HEK293 (cell line): ENCODE measurements around the gene RNF151.

Experiments used
- CTCF ChIA-PET: fragments of 350-600 bp; formaldehyde crosslinking; extraction: SDS; loops from one replicate; lab custom pipeline; 2021; ENCODE audit warnings: antibody characterized with exemption; lab: Yijun Ruan, JAX
- POLR2A ChIA-PET: fragments of 300-600 bp; formaldehyde crosslinking; extraction: SDS; loops from one replicate; lab custom pipeline; 2020; ENCODE audit warnings: antibody characterized with exemption, inconsistent platforms; lab: Yijun Ruan, JAX
- H3K27ac ChIP-seq: fragments of 200-500 bp; sonication (Bioruptor generic); 2 replicates; pipeline ENCODE4 v1.5.1; 2014; ENCODE audit warnings: low read depth, low read length, control low read depth, inconsistent platforms; ENCODE audit errors: extremely low read depth
- H3K36me3 ChIP-seq, 2 experiments: fragments of 200-500 bp in 1 of 2; sonication (Bioruptor generic) in 1 of 2; 1 replicate in 1 of 2; 2 replicates in 1 of 2; pipeline ENCODE4 v1.5.1; 2014 to 2017; ENCODE audit warnings: inconsistent platforms in 2 of 2, low read length in 2 of 2; ENCODE audit not compliant: control insufficient read depth in 2 of 2, insufficient read depth in 1 of 2
- H3K4me1 ChIP-seq: fragments of 200-500 bp; sonication (Bioruptor generic); 2 replicates; pipeline ENCODE4 v1.5.1; 2014; ENCODE audit warnings: mild to moderate bottlenecking, low read length, inconsistent platforms; ENCODE audit not compliant: control insufficient read depth, insufficient read depth
- H3K4me3 ChIP-seq: 2 replicates; pipeline ENCODE4 v1.5.1; 2011; ENCODE audit warnings: low read depth, mild to moderate bottlenecking, control low read depth, low read length, moderate library complexity
- H3K9me3 ChIP-seq: fragments of 200-500 bp; sonication (Bioruptor generic); 2 replicates; pipeline ENCODE4 v1.5.1; 2014; ENCODE audit warnings: low read depth, low read length, inconsistent platforms; ENCODE audit not compliant: control insufficient read depth, insufficient read depth
- KLF16 ChIP-seq: fragments of 450-650 bp; formaldehyde crosslinking; IDR thresholded peaks from 2 replicates; pipeline ENCODE4 v1.5.1; 2017; ENCODE audit warnings: missing biosample characterization, missing genetic modification characterization
- KLF7 ChIP-seq: fragments of 450-650 bp; formaldehyde crosslinking; IDR thresholded peaks from 2 replicates; pipeline ENCODE4 v1.5.1; 2016; ENCODE audit warnings: missing biosample characterization, missing genetic modification characterization, borderline replicate concordance
- KLF8 ChIP-seq: fragments of 450-650 bp; formaldehyde crosslinking; IDR thresholded peaks from 2 replicates; pipeline ENCODE4 v1.5.1; 2016; ENCODE audit warnings: missing biosample characterization, missing genetic modification characterization
- OVOL3 ChIP-seq: fragments of 450-650 bp; formaldehyde crosslinking; IDR thresholded peaks from 2 replicates; pipeline ENCODE4 v1.5.1; 2016; ENCODE audit warnings: missing biosample characterization, missing genetic modification characterization
- SETDB1 ChIP-seq: IDR thresholded peaks from one replicate; pipeline ENCODE4 v1.6.1; 2017; ENCODE audit warnings: mild to moderate bottlenecking, low read length, moderate library complexity, mixed read lengths; ENCODE audit not compliant: insufficient read length
- TCF7L2 ChIP-seq: IDR thresholded peaks from 2 replicates; pipeline ENCODE4 v1.6.1; 2011; ENCODE audit warnings: low read depth, mild to moderate bottlenecking, inconsistent platforms, low read length, moderate library complexity, borderline replicate concordance
- TSHZ1 ChIP-seq: fragments of 450-650 bp; formaldehyde crosslinking; IDR thresholded peaks from 2 replicates; pipeline ENCODE4 v1.5.1; 2016; ENCODE audit warnings: missing biosample characterization, missing genetic modification characterization, borderline replicate concordance
- WT1 ChIP-seq: fragments of 450-650 bp; formaldehyde crosslinking; IDR thresholded peaks from 2 replicates; pipeline ENCODE4 v1.5.1; 2016; ENCODE audit warnings: missing biosample characterization, missing genetic modification characterization
- YY2 ChIP-seq: fragments of 450-650 bp; formaldehyde crosslinking; IDR thresholded peaks from 2 replicates; pipeline ENCODE4 v1.5.1; 2016; ENCODE audit warnings: missing biosample characterization, missing genetic modification characterization
- ZBTB17 ChIP-seq: fragments of 450-650 bp; formaldehyde crosslinking; IDR thresholded peaks from 2 replicates; pipeline ENCODE4 v1.5.1; 2016; ENCODE audit warnings: missing biosample characterization, missing genetic modification characterization
- ZBTB26 ChIP-seq: fragments of 450-650 bp; formaldehyde crosslinking; optimal IDR thresholded peaks from 2 replicates; pipeline ENCODE3; 2016; ENCODE audit warnings: missing biosample characterization, mild to moderate bottlenecking, missing genetic modification characterization
- ZBTB7A ChIP-seq: fragments of 450-650 bp; formaldehyde crosslinking; IDR thresholded peaks from 2 replicates; pipeline ENCODE4 v1.5.1; 2016; ENCODE audit warnings: low read depth, missing biosample characterization, missing genetic modification characterization
- ZIC2 ChIP-seq: fragments of 450-650 bp; formaldehyde crosslinking; IDR thresholded peaks from 2 replicates; pipeline ENCODE4 v1.5.1; 2016; ENCODE audit warnings: missing biosample characterization, missing genetic modification characterization
- ZNF214 ChIP-seq: fragments of 450-650 bp; formaldehyde crosslinking; IDR thresholded peaks from 2 replicates; pipeline ENCODE4 v1.5.1; 2017; ENCODE audit warnings: missing biosample characterization, mild to moderate bottlenecking, missing genetic modification characterization, borderline replicate concordance
- ZNF335 ChIP-seq: fragments of 450-650 bp; formaldehyde crosslinking; conservative IDR thresholded peaks from 2 replicates; pipeline ENCODE4 v1.5.1; 2016; ENCODE audit warnings: missing biosample characterization, missing genetic modification characterization
- ZNF350 ChIP-seq: fragments of 450-650 bp; formaldehyde crosslinking; IDR thresholded peaks from 2 replicates; pipeline ENCODE4 v1.5.0; 2017; ENCODE audit warnings: missing biosample characterization, mild to moderate bottlenecking, missing genetic modification characterization
- ZNF416 ChIP-seq: fragments of 450-650 bp; formaldehyde crosslinking; IDR thresholded peaks from 2 replicates; pipeline ENCODE4 v1.5.1; 2016; ENCODE audit warnings: missing biosample characterization, missing genetic modification characterization
- ZNF473 ChIP-seq: fragments of 450-650 bp; formaldehyde crosslinking; IDR thresholded peaks from 2 replicates; pipeline ENCODE4 v1.5.1; 2017; ENCODE audit warnings: missing biosample characterization, missing genetic modification characterization
- ZNF48 ChIP-seq: fragments of 450-650 bp; formaldehyde crosslinking; IDR thresholded peaks from 2 replicates; pipeline ENCODE4 v1.5.1; 2016; ENCODE audit warnings: missing biosample characterization, missing genetic modification characterization
- ZNF488 ChIP-seq: fragments of 450-650 bp; formaldehyde crosslinking; IDR thresholded peaks from 2 replicates; pipeline ENCODE4 v1.5.1; 2016; ENCODE audit warnings: missing biosample characterization, missing genetic modification characterization
- ZNF521 ChIP-seq: fragments of 450-650 bp; formaldehyde crosslinking; IDR thresholded peaks from 2 replicates; pipeline ENCODE4 v1.5.1; 2017; ENCODE audit warnings: missing biosample characterization, mild to moderate bottlenecking, missing genetic modification characterization
- ZNF530 ChIP-seq: fragments of 450-650 bp; formaldehyde crosslinking; IDR thresholded peaks from 2 replicates; pipeline ENCODE4 v1.5.1; 2016; ENCODE audit warnings: low read depth, missing biosample characterization, missing genetic modification characterization
- ZNF548 ChIP-seq: fragments of 450-650 bp; formaldehyde crosslinking; IDR thresholded peaks from 2 replicates; pipeline ENCODE4 v1.5.1; 2016; ENCODE audit warnings: missing biosample characterization, missing genetic modification characterization
- ZNF555 ChIP-seq: fragments of 450-650 bp; formaldehyde crosslinking; conservative IDR thresholded peaks from 2 replicates; pipeline ENCODE4 v1.5.1; 2017; ENCODE audit warnings: missing biosample characterization, mild to moderate bottlenecking, missing genetic modification characterization, inconsistent platforms
- ZNF561 ChIP-seq: fragments of 450-650 bp; IDR thresholded peaks from 2 replicates; pipeline ENCODE4 v1.5.1; 2018; ENCODE audit warnings: missing biosample characterization, missing genetic modification characterization, borderline replicate concordance
- ZNF660 ChIP-seq: fragments of 450-650 bp; IDR thresholded peaks from 2 replicates; pipeline ENCODE4 v1.5.1; 2018; ENCODE audit warnings: missing biosample characterization, mild to moderate bottlenecking, missing genetic modification characterization
- ZNF747 ChIP-seq: fragments of 450-650 bp; formaldehyde crosslinking; IDR thresholded peaks from 2 replicates; pipeline ENCODE4 v1.5.1; 2016; ENCODE audit warnings: missing biosample characterization, missing genetic modification characterization
- ZNF830 ChIP-seq: fragments of 450-650 bp; IDR thresholded peaks from 2 replicates; pipeline ENCODE4 v1.5.0; 2018; ENCODE audit warnings: missing biosample characterization, missing genetic modification characterization, low read depth, mild to moderate bottlenecking, moderate library complexity
- TF ChIP-seq, protein P1 (sequence below): fragments of 450-650 bp; formaldehyde crosslinking; IDR thresholded peaks from 2 replicates; pipeline ENCODE4 v1.5.1; 2016; ENCODE audit warnings: missing biosample characterization, missing genetic modification characterization

RNF151 gene

GRCh38 chr16:1990101-1990350 lies 23.4 kb downstream of the RNF151 start:
- Histone ChIP-seq H3K4me1 (peaks cover 4% of the 10 kb centered on the region), H3K27ac (no peak overlapping the region), H3K9me3 (no peaks in the 10 kb centered on the region), H3K4me3 (peak overlapping the region; percentile 45), H3K36me3 (peaks cover 0 to 22% of the 10 kb centered on the region in 2 experiments; a peak in 1 of 3 replicates)
- TF ChIP-seq ZIC2 (no peak), ZNF335 (tag by site-specific recombination) (no peak), ZBTB17 (tag by site-specific recombination) (no peak), OVOL3 (tag by site-specific recombination) (no peak), ZNF416 (tag by site-specific recombination) (no peak), ZBTB7A (tag by site-specific recombination) (no peak), TCF7L2 (no peak), ZNF555 (tag by site-specific recombination) (no peak), ZNF561 (no peak), YY2 (tag by site-specific recombination) (no peak)
- TF ChIP-seq, protein P1, sequence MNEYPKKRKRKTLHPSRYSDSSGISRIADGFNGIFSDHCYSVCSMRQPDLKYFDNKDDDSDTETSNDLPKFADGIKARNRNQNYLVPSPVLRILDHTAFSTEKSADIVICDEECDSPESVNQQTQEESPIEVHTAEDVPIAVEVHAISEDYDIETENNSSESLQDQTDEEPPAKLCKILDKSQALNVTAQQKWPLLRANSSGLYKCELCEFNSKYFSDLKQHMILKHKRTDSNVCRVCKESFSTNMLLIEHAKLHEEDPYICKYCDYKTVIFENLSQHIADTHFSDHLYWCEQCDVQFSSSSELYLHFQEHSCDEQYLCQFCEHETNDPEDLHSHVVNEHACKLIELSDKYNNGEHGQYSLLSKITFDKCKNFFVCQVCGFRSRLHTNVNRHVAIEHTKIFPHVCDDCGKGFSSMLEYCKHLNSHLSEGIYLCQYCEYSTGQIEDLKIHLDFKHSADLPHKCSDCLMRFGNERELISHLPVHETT (tag by site-specific recombination), result no peak
- CTCF ChIA-PET, result interaction anchor here (0.6 to 1.6 kb wide), 2 partner anchors 14 to 131 kb away, joined by 3 to 8 read pairs; no protein-coding TSS in a partner anchor
- POLR2A ChIA-PET, result interaction anchor here (1.5 to 1.7 kb wide), 2 partner anchors 19 to 25 kb away, joined by 6 to 8 read pairs; partner anchors contain the start of genes RPS2 and TBL3

- ChIA-PET POLR2A (interaction anchor here (0.8 to 1.7 kb wide), 3 partner anchors 19 to 162 kb away, joined by 3 to 8 read pairs (median 6); partner anchors contain the start of genes RPS2 and TBL3), CTCF (interaction anchor here (0.6 to 1.6 kb wide), 2 partner anchors 13 to 130 kb away, joined by 3 to 8 read pairs; no protein-coding TSS in a partner anchor)
- H3K36me3 ChIP-seq, result peaks cover 0 to 18% of the 10 kb centered on the region in 2 experiments; a peak in 1 of 3 replicates
- H3K27ac ChIP-seq, result no peak overlapping the region; the same call in 1 of the 2 replicates
- H3K4me1 ChIP-seq, result peaks cover 3% of the 10 kb centered on the region
- no peaks in the 10 kb centered on the region for H3K9me3 ChIP-seq
- H3K4me3 ChIP-seq, result peak overlapping the region; percentile 45
- TF ChIP-seq WT1 (tag by site-specific recombination), result no peak
- TF ChIP-seq ZNF214 (tag by site-specific recombination), result no peak
- 0 out of 2 replicates have a peak, but pooled peaks have one; percentile 62 for TF ChIP-seq KLF16 (tag by site-specific recombination)
- TF ChIP-seq ZNF350 (tag by site-specific recombination), result no peak
- no peak for TF ChIP-seq ZNF473 (tag by site-specific recombination)
- no peak for TF ChIP-seq ZNF830 (tag by site-specific recombination)
- TF ChIP-seq KLF8 (tag by site-specific recombination), result peak; percentile 46; the same call in 1 of the 2 replicates
- 0 out of 2 replicates have a peak, but pooled peaks have one; percentile 20 for TF ChIP-seq KLF7 (tag by site-specific recombination)
- no peak for TF ChIP-seq ZNF660
- no peak for TF ChIP-seq ZNF530 (tag by site-specific recombination)
- TF ChIP-seq ZNF48 (tag by site-specific recombination), result no peak
- no peak for TF ChIP-seq ZNF521 (tag by site-specific recombination)
- no peak for TF ChIP-seq ZNF747 (tag by site-specific recombination)
- peak; percentile 36 for TF ChIP-seq ZBTB26 (tag by site-specific recombination)
- no peak for TF ChIP-seq ZNF555 (tag by site-specific recombination)
- no peak for TF ChIP-seq TSHZ1 (tag by site-specific recombination)
- no peak for TF ChIP-seq SETDB1
- TF ChIP-seq ZNF488, result no peak
- TF ChIP-seq ZBTB17 (tag by site-specific recombination), result no peak
- no peak for TF ChIP-seq ZNF548 (tag by site-specific recombination)
These were observed 23.9 kb downstream of the RNF151 start for GRCh38 chr16:1990351-1991134.
